Measurements from ENCODE around the gene EBNA1BP2.

DNA sequence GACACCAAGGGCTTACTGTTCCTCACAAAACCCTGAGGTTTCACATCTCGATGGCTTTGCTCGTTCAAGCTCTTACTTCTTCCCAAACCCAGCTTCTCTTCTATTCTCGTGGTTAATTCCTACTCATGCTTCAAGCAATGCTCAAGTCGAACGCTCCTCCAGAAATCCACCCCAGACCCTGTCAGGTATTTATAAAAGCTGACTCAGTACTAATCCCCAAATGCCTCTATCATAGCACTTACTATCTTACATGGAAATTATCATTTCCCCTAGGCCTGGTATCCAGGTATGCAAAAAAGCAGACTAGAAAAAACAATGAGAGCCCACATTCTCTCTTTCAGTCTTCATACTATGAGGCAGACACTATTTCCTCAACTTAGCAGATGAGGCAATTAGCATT is 6.3 kb downstream of the EBNA1BP2 start:
- TF ChIP-seq, protein P1, sequence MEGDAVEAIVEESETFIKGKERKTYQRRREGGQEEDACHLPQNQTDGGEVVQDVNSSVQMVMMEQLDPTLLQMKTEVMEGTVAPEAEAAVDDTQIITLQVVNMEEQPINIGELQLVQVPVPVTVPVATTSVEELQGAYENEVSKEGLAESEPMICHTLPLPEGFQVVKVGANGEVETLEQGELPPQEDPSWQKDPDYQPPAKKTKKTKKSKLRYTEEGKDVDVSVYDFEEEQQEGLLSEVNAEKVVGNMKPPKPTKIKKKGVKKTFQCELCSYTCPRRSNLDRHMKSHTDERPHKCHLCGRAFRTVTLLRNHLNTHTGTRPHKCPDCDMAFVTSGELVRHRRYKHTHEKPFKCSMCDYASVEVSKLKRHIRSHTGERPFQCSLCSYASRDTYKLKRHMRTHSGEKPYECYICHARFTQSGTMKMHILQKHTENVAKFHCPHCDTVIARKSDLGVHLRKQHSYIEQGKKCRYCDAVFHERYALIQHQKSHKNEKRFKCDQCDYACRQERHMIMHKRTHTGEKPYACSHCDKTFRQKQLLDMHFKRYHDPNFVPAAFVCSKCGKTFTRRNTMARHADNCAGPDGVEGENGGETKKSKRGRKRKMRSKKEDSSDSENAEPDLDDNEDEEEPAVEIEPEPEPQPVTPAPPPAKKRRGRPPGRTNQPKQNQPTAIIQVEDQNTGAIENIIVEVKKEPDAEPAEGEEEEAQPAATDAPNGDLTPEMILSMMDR (IDR thresholded peaks at IDR 0.05) = no peak
- TF ChIP-seq POLR2A (IDR thresholded peaks at IDR 0.05) = no peak
